Left lobe of liver (tissue), 2 donors: Measurements from ENCODE around the gene NPAS3. TPM values are rescaled to one million over a fixed set of nuclear protein-coding genes. Genes with fewer than 3 reads are reported as not detected.

ENCODE experiments used
- ATAC-seq: fragments of 200-7000 bp; cut with Tn5 transposase; one replicate; pipeline ENCODE4 v1.9.1; 2020; ENCODE audit warnings: mild to moderate bottlenecking, moderate library complexity
- DNase-seq: peaks from one replicate; pipeline ENCODE4 v3.0.0-alpha.2; 2020; ENCODE audit warnings: low spot score
- total RNA-seq: library from RNA; stranded (reverse); gene quantifications from one replicate; pipeline ENCODE4 v1.2.1, GENCODE V29; 2021
- donor health status: DM: no; HTN: no; CAD: no; lungs with moderate emphysema.
- donor health status: DM: no; HTN: yes; CAD: no.

NPAS3 gene
- total RNA-seq, 1 donor from 2014 or later, result not detected

DNA sequence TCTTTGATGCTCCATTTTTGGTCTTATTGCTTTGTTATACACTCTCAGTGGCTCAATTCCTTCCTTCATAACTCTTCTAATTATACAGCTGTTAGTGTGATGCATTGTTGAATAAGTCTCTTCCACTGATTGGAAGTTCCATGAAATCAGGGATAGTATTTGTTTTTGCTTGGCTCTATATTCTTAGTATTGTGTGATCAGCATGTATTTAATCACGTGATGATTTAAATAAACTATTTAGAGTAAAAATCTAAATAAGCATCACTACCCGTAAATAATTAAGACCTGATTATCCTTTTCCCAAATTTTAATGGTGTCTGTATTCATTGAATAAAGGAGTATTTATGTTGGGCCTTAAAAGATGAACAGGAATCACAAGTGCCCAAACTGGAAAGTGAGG, 355.7 kb downstream of the NPAS3 start:
- ATAC-seq (no peak), DNase-seq (no peak)

DNA sequence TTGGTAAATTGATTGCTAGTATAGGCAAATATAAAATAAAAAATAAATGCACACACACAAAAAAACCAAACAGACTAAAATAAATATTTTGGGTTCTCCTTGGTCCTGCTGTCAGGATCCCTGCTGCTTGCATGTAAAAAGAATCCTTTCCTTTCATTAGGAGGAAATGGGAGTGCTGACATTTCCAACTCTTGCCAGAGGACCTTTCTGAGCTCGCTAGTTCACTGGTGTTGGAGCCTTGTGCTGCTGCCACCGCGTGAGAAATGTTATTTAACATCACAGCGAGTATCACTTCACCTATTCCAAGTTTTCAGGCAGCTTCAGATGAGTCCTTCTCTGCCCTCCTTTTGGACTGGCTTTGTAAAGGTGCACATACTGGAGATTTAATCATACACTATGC, 358.9 kb downstream of the NPAS3 start:
- no peak for DNase-seq
- ATAC-seq, result no peak

DNA sequence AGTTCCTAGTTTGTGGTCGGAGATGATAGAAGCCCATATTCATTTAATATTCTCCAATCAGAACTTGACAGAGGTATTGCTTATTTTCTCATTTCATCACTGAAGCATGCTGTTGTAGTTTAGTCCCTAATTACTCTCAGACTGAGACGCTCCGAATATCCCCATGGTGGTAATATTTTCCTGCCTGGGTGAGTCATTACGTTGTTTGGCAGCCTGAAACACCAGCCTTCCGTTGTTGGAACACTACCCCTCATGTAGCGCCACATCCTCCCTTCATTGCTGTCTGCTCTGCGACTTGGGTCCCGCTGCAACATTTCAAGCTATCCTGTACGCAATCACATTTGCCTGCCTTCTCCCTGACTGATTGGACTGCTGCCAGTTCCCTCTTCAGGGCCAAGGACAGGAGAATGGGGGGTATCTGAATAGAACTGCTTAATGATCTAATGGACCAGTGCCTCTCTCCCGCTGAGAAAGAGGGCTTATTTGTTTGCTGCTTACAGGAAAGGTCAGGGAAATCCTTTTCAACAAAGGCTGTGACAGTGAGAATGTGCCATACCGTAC, 369.1 kb downstream of the NPAS3 start:
- ATAC-seq, result no peak

DNA sequence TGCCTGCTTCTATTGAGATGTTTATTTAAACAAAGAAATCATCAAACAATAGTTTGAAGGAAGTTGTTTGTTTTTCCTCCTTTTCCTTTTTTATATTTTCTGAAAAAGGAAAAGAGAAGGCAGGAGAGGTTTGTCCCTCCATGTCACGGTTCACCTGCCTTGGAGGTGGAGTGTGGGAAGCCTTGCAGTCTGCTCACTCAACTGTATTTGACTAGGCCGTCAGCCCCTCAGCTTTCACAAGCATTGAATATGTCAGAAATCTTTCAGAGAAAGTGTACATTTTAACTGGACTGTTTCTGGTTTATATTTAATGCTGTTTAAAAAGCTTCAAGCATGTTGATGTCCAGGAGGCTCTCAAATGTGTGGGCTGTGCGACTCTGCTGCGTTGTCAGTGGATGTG, 370.4 kb downstream of the NPAS3 start:
- ATAC-seq, result no peak
- DNase-seq, result no peak

More for the DNA sequence above, 369.1 kb downstream of the NPAS3 start:
- DNase-seq, result no peak

DNA sequence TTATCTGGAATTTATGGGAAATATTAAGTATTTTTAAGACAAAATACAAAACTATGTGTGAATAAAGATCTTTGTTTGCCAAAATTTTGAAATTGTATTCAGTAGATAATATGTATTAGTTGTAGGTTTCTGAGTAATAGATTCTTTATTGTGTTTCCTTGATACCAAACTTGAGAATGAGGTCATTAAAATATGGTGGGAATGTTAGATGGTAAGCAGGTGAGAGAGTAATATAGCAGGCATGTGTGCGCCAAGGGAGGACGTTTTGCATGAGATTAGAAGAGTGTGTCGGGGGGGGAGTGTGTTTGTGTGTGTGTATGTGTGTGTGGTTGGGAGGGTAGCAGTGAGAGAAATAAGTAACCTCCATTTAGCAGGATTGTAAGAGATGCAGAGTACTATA, 376.5 kb downstream of the NPAS3 start:
- no peak for DNase-seq
- ATAC-seq, result no peak

DNA sequence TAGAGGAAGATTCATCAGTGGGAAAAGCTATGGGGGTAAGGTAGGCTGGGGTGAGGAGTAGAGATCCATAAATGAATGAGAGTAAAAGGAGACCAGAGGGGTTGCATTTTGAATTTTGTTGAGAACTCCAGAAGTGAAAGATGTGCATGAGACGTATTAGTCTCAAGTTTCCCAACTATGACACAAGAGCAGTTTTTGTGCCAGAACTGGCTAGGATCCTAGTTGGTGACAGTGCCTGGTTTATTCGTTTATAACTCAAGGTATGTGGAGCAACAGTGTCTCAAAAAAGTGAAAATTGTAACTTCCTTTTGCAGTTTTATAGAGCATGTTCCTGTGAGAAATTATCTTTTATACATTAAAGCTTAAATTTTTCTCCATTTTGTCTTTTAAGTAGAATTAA, 377.0 kb downstream of the NPAS3 start:
- ATAC-seq, result no peak
- no peak for DNase-seq

DNA sequence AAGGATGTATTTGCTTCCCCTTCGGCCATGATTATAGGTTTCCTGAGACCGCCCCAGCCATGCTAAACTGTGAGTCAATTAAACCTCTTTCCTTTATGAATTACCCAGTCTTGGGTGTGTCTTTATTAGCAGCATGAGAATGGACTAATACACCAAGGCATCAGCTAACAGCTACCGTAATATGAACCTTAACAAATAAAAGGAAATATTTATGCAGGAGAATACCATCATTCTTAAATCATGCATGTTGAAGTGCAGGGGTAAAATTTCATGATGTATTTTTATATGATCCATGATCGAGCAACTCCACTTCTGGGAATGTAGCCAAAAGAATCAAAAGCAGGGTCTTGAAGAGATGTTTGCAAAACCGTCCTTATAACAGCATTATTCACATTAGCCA, 379.0 kb downstream of the NPAS3 start:
- ATAC-seq (no peak), DNase-seq (no peak)

DNA sequence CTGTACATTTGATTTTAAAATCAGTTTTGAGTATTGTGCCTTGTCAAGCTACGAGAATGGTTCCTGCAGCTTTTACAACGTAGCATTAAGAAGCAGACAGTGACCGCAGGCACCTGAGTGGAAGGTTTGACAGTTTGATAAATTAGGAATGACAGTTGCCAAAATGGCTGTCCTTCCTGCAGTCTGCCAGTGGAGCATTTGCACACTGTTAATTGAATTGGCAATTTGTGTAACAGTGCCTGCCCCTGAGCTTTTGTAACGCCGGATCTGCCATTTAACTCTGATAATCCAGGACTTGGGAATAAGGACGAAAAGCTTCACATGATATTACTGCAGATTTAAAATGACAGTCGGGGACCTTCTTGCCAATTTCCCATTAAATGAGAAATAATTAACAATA, 385.3 kb downstream of the NPAS3 start:
- no peak for DNase-seq

DNA sequence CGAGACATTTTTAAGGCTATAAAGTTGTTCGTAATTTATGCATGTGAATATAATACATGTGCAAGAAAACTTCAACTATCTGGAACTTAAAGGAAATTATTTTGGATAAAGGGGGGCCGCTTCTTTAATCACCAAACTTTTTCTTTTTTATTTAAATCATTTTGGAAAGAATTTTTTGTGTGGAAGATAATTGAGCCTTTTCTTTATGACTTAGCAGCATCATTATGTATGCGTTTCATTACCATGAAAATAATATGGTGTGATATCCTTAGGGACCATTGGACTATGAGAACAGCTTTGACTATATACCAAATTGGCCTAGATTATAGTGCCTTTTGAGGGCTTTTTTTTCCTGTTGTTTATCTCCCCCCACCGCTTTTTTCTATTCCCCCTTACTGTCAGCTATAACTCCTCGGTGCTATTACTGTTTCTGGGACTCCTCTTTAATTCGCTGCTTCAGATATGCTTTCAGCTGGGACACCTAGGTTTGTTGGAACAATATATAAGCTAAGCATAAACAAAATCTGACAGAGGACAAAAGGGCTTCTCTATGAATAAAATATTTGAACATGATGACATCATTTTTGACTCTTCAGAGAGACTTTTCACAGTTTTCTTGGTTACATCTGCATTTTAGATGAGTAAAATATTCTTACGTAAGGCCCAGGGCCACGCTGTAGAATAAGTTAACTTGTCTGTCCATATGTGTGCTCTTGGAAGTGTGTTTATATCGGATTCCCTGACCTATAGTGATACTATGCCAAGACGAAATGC, 392.7 kb downstream of the NPAS3 start:
- DNase-seq (no peak), ATAC-seq (no peak)

More for the DNA sequence above, 385.3 kb downstream of the NPAS3 start:
- ATAC-seq, result no peak

DNA sequence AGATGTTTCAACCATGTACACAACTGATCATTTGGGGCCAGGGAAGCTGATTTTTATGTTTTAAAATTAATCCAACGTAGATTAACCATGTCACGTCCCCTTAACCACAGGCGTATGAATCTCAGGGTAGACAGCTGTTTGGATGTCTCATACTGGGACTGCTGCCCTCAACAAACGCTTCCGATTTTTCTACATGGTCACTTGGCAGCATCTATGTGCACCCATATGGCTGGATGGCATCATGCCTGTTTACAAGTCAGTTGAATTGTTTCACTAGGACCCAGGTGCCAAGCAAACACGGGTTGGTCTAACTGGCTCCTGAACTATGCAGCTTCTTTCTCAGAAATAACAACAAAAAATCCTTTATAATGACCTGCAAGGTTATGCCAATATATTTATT, 393.8 kb downstream of the NPAS3 start:
- ATAC-seq (no peak), DNase-seq (no peak)

DNA sequence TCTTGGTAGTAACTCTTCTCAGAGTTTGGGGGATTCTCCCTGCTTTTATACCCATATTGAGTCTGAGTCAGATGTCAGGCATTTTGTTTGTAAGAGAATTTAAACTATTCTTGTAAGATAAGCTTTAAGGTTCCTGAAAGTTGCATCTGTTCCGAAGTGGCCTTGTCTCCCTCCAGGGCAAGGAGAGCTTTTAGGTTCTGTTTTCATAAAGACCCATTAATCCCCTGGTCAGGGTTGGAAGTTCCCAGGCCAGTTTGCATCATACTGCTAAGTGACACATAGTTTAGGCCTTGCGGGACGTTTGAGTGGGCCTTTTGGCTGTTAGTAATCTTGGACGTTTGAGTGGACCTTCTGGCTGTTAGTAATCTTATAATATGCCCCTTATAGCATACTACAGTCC, 396.7 kb downstream of the NPAS3 start:
- ATAC-seq (no peak), DNase-seq (no peak)

DNA sequence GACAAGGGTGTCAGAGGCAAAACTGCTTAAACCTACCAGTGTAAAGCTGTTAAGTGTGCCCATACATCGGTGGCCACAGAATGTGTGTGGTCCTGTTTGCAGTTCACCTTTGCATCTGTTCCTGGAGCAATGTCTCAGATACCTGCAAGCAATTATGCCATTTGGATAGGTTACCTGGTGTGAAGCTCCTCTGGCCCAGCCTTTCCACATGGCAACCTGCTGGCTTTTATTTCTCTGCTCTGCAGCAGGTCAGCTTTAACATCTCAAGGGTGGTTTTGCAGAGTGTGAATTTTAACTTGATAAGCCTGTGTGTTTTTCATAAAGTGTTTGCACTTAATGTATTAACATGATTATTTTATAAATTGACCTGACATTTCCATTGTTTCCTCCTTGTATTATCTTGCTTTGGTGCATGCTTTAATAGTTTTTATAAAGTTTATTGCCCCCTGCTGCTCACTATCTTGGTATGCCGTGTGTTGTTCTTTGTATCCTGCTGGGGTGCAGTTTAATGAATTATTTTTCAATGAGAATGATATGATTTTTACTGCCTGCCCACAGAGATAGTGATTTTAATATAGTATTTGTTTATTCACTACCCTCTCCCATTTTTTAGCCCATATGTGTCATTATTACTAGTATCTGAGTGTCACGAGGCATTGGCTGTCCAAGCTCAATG, 403.8 kb downstream of the NPAS3 start:
- no peak for ATAC-seq

DNA sequence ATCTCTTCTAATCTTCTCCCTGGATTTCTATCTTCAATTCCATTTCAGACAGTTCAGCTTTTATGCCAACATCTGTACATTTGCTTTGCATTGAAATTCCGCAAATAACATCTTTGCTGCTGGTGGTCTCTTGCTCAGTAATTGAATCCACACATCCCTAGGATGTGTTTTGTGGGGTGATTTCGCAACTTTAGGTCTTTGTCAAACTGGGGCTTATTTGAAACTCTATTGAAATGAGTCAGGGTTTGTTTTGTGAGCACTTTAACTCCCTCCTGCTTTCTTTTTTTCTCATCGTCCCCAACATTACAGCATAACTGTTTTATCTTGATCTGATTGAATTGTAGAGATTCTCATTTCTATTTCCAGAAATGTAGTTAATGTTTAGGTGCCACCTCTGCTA, 404.3 kb downstream of the NPAS3 start:
- no peak for ATAC-seq

More for the DNA sequence above, 403.8 kb downstream of the NPAS3 start:
- DNase-seq, result no peak

DNA sequence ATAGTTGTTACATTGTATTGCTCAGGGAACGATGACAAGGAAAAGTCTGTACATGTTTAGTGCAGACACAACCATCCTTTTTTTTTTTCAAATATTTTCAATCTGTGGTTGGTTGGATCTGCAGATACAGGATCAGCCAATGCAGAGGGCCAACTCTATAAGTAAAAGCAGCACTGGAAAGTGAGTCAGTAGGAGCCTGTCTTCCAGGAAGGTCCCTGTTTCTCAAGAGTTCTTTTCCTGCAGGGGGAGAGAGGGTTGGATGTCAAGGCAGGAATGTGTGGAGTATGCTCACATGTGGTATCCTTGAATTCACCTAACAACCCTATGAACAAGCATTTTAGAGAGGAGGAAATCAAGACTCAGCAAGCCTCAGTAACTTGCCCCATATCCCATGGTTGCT, 409.1 kb downstream of the NPAS3 start:
- ATAC-seq (no peak), DNase-seq (no peak)

More for the DNA sequence above, 404.3 kb downstream of the NPAS3 start:
- no peak for DNase-seq

DNA sequence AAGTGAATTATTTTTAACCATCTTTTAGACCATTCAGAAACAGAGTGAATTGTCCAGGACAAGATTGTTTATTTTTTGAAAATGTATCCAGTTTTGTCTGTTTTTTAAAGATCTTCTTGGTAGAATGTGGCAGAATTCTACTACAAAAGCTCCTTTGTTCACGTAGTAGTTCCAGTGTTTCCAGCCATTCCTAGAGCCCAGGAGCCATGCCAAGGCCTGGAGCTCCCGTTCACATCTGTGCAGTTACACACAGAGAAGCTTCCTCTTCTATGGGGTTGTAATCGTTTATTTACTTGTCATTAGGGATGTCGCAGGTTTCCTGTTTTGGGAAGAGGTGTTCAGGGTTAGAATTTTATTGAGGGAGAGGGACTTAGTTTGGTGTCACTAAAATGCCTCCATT, 409.8 kb downstream of the NPAS3 start:
- ATAC-seq, result no peak
- DNase-seq, result no peak

DNA sequence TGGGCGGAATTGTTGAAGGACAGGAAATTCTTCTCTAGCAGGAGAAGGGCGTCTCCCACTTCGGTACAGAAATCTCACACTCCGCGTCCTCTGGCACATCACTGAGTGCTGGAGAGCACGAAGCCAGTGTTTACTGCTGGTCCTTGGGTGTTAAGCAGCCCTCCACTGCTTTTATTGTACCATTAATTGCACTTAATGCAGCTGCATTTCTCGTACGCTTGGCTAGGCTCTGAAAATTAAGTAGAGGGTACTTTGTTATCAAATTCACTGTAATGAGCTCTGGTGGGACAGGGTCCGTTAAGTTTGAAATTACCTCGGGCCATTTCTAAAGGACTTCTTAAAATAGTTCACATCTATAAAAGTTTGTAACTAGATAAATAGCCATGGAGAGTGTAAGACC, 411.2 kb downstream of the NPAS3 start:
- ATAC-seq, result no peak
- no peak for DNase-seq

DNA sequence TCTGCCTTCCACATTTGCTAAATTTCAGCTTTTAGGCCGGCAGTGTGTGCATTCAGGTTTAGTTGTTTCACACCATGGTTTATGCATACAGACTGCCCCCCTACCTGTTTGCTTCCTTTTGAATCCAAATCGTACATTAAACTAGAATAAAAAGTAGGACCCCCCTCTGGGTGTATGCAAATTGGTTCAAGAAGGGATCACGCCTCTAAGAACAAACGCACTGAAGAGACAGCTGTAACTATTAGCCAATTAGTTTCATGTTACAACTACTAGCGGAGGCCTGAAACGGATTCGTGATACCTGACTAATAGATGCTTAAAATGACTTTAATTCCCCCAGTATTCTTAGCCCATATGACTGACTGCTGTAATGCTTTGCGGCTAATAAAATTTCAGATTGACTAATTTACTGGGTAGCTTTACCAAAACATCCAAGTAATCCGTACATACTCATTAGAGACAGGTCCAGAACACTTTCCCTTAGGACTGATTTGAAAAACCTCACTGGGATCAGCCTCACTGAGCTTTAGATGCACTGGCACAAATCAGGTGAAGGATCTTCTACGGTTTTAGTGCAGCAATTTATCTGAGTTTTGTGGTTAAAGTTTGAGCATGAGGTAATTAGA, 411.8 kb downstream of the NPAS3 start:
- ATAC-seq (no peak), DNase-seq (no peak)

DNA sequence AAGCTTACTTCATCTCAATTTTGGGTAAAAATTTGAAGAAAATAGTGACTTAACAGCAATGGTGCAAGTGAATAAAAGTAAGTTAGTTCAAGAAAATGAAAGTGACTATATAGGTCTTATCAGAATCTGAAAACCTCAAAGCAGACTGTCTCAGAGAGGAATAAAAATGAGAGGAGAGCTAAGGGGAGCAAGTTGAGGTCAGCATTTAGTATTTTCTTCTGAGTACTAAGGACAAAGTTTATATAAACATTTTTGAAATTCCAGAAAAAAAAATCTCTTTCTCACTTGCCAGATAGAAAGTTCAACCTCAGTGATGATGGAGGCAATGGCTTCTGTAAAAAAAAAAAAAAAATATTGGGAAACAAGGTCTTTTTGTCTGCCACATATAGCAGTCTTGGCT, 414.1 kb downstream of the NPAS3 start:
- ATAC-seq, result no peak
- no peak for DNase-seq

DNA sequence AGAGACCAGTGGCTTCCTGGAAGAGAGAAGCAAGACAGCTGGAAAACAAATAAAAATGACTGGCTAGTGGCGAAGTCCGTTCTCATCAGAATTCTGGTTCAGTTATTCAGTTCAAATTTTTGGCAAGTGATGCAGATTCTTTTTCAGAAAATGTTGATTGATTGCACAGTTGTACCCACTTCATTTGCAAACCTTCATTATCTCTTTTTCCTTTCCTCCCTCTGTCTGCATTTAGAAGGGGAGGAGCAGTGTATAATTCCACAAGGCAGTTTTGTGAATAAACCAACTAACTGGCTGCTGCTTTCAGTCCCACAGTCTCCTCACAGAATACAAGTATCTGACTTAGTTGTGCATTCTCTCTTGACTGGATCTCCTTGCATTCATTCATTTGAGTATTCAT, 417.5 kb downstream of the NPAS3 start:
- DNase-seq, result no peak
- ATAC-seq, result no peak

DNA sequence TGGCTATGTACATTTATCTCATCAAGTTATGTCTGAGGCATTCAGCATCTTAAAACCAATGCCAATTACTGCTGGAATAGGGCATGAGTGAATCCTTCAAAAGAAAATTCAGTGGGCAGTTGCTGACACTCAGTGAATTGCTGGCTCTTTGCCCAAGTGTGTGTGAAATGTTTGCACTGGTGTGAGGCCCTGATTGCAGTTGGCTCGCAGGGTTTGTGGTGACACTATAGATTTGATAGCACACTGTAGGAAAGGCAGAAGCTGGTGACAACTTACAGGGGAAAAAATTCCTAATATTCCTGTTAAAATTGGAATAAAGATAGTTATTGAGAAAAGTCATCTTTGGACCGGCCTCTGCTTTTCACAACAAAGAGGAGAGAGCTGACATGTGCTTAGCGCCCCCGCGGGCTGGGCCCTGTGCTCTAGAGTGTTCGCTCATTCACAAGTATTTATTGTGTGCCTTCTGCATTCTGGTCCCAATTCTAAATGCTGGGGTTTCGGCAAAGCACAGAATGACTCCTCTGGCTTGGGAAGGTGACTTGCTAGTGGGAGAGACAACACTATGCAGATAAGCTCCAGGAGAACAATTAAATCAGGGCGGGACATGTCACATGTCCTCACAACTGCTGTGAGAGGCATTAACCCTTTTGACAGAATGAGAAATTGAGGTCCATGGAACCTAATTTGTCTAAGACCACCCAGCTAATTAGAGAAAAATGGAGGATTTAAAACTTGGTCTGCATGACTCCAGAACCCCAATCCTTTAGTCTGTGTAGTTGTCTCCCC, 418.7 kb downstream of the NPAS3 start:
- DNase-seq (no peak), ATAC-seq (no peak)

DNA sequence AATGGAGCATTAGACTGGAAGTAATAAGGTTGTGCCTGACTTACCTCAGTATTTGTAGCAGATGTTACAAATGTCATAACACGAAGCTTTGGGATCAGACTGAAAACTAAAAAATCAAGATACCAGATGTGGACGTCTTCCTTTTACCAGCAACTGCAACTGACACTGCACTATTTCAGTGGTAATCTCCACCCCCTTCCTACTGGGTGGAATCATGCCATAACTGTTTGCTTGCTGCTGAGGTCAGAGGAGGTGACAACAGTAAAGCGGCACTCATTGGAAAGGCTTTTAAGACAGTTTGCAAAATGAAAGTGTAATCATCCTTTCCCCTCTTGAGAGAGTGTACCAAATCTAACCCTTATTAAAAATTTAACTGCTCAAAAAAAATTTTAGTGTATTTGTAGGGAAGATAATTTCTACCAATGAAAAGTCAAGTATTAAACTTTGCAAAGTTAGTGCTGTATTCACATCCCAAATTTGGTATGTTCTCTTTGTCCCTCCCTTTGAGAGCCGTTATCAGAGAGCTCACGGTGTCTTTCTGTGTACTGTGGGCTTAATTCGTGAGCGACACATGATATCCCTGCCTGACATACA, 420.7 kb downstream of the NPAS3 start:
- DNase-seq, result no peak
- no peak for ATAC-seq
